ENCODE data around the gene PRKAG3. TPM values are rescaled to one million over a fixed set of nuclear protein-coding genes. Genes with fewer than 3 reads are reported as not detected.

The PRKAG3 gene
- total and polyA plus RNA-seq, 9 of the 15 experiments (the other 6 are each of a cell fraction or from before 2014, with no cell fraction given) = not detected

DNA sequence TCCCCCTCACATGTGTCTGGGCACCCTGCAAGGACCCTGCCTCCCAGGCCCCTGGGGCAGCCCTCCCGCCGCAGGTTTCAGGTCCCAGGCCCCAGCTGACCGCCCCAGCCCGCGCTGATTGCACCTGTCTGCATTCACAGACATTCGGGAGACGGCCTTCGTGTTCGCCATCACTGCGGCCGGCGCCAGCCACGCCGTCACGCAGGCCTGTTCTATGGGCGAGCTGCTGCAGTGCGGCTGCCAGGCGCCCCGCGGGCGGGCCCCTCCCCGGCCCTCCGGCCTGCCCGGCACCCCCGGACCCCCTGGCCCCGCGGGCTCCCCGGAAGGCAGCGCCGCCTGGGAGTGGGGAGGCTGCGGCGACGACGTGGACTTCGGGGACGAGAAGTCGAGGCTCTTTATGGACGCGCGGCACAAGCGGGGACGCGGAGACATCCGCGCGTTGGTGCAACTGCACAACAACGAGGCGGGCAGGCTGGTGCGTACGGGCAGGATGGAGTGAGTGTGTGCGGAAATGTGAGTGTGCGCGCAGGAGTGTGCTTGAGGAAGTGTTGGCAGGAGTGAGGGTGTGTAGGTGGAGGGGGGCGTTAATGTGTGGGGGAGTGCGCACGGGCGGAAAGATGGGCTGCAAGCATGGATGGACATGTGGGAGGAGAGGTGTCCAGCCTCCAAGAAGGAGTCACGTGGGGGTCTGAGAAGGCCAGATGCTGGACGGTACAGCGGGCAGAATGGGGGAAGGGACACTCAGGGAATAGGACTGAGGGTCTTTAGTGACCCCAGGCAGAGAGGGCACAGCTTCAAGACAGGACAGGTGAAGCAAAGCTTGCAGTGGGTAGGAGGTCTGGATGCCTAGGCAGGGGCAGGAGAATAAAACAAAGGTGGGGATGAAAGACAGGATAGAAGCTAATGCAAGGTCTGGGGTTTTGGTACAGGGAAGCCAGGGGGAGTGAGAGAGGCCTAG lies 40.0 kb upstream of the PRKAG3 start:
- FAIRE-seq (no peak), DNase-seq (ENCODE audit: extremely low read depth in 1 of 4, low spot score in 3 of 4) (no peak), ATAC-seq (no peak)
- Histone ChIP-seq H4K20me1 (replicated peaks; ENCODE audit: control insufficient read depth, insufficient read depth, low read length) (no peaks in the 10 kb centered on the region), H3K9me3 (replicated peaks; ENCODE audit: control insufficient read depth, insufficient read depth, low read depth, low read length) (no peaks in the 10 kb centered on the region), H3K79me2 (ENCODE audit: control insufficient read depth, insufficient read depth, low read length) (no peaks in the 10 kb centered on the region), H3K4me1 (replicated peaks in 1 of 2; ENCODE audit: control insufficient read depth in 2 of 2, insufficient read depth in 2 of 2, low read length in 2 of 2) (peaks cover 0 to 14% of the 10 kb centered on the region in 2 experiments; a peak in 3 of 5 replicates), H3K27me3 (ENCODE audit: control insufficient read depth in 2 of 2, insufficient read depth in 2 of 2, low read length in 2 of 2) (peaks cover 6 to 38% of the 10 kb centered on the region in 2 experiments; a peak in 3 of 5 replicates), H3K4me3 (no peak overlapping the region), H3K27ac (ENCODE audit: extremely low read depth, low read depth, low read length) (no peak overlapping the region), H3K4me2 (ENCODE audit: insufficient read depth, low read length) (no peak overlapping the region), H3K9ac (ENCODE audit: insufficient read depth in 1 of 2, low read depth in 2 of 2, low read length in 2 of 2) (no peak overlapping the region), H2AFZ (ENCODE audit: low read depth, low read length) (no peak overlapping the region), H3K36me3 (ENCODE audit: control insufficient read depth, insufficient read depth, low read length) (no peaks in the 10 kb centered on the region), H3K9me1 (ENCODE audit: control insufficient read depth, insufficient read depth, low read length) (no peaks in the 10 kb centered on the region)
- intact Hi-C loops (cut with micrococcal nuclease) (no loop called here), in situ Hi-C loops (cut with MboI) (no loop called here)
- CTCF ChIA-PET (ENCODE audit: low intra/inter-chr PET ratio) = no interaction called here
- no TSS peak for BruUV-seq (replicated peaks)
- TF ChIP-seq ZNF347 (CRISPR knock-in tag; IDR thresholded peaks at IDR 0.05; ENCODE audit: low read depth) = no peak
- TF ChIP-seq, protein P1, sequence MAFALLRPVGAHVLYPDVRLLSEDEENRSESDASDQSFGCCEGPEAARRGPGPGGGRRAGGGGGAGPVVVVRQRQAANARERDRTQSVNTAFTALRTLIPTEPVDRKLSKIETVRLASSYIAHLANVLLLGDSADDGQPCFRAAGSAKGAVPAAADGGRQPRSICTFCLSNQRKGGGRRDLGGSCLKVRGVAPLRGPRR (CRISPR knock-in tag; IDR thresholded peaks at IDR 0.05) = no peak
- TF ChIP-seq NR2F6 (CRISPR knock-in tag; IDR thresholded peaks at IDR 0.05) = no peak
- TF ChIP-seq, protein P2, sequence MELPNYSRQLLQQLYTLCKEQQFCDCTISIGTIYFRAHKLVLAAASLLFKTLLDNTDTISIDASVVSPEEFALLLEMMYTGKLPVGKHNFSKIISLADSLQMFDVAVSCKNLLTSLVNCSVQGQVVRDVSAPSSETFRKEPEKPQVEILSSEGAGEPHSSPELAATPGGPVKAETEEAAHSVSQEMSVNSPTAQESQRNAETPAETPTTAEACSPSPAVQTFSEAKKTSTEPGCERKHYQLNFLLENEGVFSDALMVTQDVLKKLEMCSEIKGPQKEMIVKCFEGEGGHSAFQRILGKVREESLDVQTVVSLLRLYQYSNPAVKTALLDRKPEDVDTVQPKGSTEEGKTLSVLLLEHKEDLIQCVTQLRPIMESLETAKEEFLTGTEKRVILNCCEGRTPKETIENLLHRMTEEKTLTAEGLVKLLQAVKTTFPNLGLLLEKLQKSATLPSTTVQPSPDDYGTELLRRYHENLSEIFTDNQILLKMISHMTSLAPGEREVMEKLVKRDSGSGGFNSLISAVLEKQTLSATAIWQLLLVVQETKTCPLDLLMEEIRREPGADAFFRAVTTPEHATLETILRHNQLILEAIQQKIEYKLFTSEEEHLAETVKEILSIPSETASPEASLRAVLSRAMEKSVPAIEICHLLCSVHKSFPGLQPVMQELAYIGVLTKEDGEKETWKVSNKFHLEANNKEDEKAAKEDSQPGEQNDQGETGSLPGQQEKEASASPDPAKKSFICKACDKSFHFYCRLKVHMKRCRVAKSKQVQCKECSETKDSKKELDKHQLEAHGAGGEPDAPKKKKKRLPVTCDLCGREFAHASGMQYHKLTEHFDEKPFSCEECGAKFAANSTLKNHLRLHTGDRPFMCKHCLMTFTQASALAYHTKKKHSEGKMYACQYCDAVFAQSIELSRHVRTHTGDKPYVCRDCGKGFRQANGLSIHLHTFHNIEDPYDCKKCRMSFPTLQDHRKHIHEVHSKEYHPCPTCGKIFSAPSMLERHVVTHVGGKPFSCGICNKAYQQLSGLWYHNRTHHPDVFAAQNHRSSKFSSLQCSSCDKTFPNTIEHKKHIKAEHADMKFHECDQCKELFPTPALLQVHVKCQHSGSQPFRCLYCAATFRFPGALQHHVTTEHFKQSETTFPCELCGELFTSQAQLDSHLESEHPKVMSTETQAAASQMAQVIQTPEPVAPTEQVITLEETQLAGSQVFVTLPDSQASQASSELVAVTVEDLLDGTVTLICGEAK (IDR thresholded peaks at IDR 0.05) = no peak
- TF ChIP-seq, protein P2 (CRISPR knock-in tag; IDR thresholded peaks at IDR 0.05) = no peak
- no peak for TF ChIP-seq YY1 (IDR thresholded peaks at IDR 0.05; ENCODE audit: borderline replicate concordance in 1 of 3, control insufficient read depth in 1 of 3, extremely low read depth in 1 of 3, insufficient read depth in 3 of 3, insufficient read length in 1 of 3, insufficient replicate concordance in 2 of 3, low read depth in 1 of 3, low read length in 2 of 3)
- WGBS (ENCODE audit: insufficient coverage, low coverage, missing lambda C conversion rate) = 6% methylated on average over 13 of the region's 60 CpGs
- POLR2A ChIA-PET = no interaction called here

Data from K562 (cell line).